NCI-H2196 treated with DMSO at 0.1 percent for 48 hours (cell line): ENCODE data around the gene APRT.
"Not testable (repeated sequence)": the region's sequence is repeated elsewhere in the genome, so short reads cannot be mapped to it uniquely, and the experiment has no call there.

Source experiments
- DNase-seq: peaks from one replicate; lab custom pipeline; 2025; ENCODE audit not compliant: unreplicated experiment; lab: John Stamatoyannopoulos, UW

Gene APRT

DNA sequence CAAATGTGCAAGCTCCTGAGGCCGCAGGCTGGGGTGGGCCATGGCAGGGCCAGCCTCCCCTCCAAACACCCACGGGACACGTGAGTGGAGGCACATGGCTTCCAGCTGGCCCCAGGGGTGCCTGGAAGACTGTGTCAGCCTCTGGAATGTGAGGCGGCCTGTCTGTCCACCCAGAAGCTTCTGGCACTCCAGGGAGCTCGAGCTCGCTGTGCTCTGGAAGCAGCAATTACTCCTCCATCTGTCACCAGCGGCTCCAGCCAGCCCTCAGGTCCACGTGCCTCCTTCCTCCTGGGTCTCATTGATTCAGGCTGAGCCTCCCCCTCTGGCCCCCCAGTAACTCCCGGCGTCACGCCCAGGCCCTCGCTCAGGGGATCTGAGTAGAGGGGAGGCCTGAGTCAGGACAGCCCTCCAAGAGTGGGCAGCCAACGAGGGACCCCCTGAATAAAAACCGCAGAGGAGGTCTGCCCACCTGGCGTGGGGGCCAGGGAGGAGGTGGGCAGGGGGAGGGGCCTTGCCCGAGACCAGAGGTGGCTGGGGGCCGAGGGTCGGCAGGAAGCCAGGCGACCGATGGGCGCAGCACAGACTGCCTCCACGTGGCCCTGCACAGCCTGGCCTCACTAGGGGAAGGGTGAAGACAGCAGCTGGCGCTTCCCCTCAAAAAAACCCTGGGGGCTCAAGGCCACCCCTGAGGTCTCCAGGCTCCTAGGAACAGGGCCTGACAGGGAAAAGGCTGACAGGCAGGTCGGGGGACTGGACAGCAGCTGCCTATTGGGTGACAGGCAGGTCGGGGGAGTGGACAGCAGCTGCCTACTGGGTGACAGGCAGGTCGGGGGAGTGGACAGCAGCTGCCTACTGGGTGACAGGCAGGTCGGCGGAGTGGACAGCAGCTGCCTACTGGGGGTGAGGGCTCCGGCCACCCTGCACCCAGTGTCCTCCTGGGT lies 38.6 kb downstream of the APRT start:
- DNase-seq = no peak

DNA sequence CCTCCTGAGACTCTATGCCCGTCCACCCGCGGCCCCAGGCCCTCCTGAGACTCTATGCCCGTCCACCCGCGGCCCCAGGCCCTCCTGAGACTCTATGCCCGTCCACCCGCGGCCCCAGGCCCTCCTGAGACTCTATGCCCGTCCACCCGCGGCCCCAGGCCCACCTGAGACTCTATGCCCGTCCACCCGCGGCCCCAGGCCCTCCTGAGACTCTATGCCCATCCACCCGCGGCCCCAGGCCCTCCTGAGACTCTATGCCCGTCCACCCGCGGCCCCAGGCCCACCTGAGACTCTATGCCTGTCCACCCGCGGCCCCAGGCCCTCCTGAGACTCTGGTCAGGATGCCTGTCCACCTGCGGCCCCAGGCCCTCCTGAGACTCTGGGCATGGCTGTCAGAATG lies 39.9 kb downstream of the APRT start:
- DNase-seq = not testable (repeated sequence)

DNA sequence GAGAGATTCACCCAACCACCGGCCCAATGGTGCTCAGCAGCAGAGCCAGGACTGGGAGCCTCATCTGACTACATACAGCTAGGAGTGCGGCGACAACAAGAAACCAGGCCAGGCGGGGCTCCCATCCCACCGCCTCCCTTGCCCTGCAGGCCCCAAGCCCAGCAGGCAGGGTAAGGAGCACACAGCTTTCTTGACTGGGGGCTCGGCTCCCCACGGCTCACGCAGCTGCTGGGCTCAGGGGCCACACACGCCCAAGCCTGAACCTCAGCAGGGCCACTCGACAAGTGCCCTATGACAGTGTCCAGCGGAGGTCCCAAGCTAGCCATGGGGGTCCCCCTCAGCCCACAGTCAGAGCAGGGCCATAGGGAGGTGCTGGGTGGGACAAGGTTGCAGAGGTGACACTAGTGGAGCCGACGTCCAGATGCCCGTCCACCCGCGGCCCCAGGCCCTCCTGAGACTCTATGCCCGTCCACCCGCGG lies 40.4 kb downstream of the APRT start:
- DNase-seq = no peak

DNA sequence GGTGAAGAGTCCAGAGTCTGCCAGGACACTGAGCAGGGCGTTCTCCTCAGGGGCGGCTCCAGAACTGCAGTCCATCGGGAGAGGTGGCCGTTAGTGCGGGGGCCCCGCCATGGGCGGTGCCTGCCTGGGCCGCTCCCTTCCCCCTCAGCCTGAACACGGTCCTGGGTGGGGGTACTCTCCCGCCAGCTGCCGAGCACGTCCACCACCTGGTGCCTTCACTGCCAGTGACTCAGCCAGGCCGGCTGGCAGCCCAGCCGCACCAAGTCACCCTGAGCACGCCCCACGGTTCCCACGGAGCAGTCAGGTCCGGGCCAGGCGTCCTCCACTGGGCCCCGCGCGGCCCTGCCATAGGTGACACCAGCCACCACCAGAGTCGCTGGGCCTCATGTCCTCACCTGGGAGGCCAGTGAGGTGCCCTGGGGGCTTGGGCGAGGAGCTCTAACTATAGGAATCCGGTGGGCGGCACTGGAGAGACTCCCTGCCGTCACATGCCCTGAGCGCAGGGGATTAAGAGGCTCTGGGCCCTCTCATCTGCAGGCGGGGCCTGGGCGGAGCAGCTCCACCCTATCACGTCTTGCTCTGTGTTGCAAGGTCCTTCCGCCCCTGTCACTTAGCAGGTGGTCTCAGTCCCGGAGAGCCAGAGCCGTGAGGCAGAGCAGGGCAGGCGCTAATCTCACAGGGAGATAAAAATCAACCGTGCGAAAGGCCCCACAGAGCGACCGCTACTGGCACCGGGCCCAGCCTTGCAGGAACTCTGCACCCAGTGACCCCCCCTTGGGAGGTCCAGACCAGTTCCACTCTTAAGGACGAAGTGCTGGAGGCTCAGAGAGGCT lies 41.1 kb downstream of the APRT start:
- DNase-seq = no peak

DNA sequence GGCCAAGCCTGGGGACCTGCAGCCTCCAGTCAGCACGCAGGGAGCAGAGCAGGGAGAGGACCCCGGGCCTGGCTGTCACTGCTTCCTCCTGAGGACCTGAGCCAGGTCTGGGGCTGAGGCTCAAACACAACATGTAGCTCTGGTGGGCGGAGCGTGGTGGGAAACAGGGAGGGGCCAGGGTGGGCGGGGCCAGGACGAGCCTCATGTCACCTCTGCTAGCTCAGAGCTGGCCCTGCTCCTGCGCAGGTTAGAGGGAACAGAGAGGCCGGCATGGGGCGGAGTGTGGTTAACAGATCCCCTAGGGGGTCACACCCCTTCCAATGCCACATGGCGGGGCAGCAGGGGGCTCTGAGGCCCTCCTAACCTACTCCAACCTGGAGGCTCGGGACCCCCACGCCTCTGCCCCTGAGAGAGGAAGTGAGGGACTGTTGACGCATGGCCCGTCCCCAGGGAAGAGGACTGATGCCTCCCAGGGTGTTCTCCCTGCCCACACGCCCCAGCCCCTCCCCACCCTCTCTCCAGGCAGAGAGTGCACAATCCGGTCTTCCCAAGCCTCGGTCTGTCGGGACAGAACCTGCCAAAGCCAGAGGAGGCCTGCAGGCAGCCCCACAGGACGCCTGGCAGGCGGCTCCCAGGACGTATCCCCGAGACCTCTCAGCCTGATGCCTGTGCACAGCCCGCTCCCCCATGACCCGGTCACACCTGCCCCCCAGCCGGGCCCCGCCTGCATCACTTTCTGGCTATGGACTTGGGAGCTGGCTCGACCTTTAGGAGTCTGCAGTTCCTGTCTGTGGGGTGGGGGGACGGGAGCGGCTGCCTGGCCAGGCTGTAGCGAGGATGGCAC lies 41.9 kb downstream of the APRT start:
- DNase-seq = no peak

DNA sequence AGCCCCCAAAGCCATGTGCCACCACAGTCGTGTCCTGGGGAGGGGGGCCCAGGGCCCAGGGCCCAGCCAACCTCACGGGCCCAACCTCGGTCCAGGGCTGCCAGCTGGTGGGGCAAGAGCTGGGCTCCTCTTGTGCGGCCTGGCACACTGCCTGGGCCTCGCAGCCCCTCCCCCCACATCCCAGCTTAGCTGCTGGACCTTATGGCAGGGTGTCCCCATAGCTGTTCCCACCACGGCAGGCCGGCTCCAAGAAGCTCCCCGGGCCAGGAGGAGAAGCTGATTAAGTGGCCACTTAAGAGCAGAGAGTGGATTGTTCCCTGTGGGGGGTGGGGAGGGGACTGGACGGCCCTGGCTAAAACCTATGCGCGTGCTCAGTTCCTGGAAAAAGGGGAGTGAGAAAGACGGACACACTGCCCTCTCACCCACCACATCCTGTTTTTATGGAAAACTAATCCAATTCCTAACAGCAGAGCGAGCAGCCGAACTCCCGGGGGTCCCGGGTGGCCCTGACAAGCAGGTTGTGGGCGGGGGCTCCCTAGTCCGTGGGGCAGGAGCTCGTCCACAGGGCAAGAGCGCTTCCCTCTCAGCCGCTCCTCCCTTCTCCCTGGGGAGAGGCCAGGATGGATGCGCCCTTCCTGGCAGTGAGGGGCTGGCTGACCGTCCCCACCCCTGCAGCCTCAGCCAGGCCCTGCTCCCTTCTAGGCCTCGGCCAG lies 43.5 kb downstream of the APRT start:
- DNase-seq = no peak

DNA sequence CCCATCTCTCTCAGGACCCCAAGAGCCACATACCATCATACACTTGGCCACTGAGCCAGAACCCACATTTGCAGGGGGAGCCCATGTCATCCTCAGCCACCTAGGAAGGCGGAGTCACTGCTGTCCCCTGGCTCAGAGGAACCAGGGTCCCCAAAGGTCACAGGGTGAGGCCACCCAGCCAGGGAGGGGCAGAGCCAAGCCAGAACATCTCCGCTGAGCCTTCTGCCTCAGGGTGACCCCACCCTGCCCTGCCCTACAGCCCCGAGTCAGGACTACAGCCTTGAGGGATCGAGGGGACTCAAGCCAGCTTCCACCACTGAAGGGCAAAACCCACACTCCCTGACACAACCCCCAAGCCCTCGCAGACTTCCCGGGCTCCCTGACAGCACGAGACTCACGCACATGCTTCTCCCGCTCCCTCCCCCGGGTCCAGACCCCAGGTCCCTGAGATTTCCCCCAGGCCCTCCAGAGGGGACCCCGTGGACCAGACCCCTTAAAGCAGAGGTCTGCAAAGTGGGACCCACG lies 44.1 kb downstream of the APRT start:
- no peak for DNase-seq

DNA sequence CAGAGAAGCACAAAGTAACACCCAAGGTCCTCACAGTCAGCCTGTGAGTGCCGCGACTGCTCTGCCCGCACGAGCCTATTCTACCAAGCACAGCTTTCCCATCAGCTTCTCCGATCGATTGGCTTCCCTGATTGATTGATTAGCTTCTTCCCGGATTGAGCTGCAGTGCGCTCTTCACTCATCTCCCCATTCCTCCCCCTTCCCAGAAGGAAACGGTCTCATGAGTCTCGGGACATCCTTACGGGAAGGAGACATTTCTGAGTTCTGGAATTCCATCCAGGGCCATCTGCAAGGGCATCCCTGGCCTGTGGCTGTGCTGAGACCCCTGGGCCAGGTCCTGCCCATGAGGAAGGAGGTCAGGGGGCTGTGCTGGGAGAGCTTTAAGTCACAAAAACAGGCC lies 44.8 kb downstream of the APRT start:
- DNase-seq = no peak

DNA sequence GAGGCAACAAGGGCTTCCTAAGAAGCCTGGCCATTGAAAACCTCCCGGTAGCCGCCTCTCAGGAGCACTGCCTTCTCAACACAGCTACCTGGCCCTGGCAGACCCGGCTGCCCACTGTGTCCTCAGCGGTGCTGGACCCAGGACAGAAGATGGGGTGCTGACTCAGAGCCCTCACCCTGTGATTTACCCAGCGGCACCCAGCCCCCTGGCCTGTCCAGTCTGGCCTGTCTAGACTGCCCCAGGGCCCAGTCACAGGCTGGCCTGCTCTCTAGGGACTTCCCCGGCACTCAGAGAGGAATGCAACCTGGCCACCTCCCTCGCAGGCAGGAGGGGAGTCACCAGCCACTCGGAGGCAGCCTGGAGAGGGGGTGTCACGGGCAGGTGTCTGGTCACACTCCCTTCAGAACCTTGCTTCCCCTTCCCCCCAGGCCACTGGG lies 46.8 kb downstream of the APRT start:
- DNase-seq = no peak

DNA sequence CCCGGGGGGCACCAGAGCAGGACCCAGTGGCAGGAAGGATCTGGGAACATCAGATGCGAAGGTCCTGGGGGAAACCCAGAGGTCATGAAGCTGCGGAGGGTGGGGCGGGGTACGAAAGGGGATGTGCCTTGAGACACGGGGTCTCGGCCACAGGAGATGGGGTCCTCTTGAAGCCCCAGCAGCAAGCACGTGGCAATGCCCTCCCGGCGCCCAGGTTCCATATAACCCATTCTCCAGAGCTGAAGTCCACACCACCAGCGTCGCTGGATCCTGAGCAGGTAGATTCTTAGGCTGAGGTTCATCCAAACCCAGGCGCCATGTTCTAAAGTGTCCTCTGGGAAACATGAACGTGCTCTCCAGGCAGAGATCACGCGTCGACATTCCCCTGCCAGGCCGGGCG lies 47.6 kb downstream of the APRT start:
- DNase-seq = no peak

DNA sequence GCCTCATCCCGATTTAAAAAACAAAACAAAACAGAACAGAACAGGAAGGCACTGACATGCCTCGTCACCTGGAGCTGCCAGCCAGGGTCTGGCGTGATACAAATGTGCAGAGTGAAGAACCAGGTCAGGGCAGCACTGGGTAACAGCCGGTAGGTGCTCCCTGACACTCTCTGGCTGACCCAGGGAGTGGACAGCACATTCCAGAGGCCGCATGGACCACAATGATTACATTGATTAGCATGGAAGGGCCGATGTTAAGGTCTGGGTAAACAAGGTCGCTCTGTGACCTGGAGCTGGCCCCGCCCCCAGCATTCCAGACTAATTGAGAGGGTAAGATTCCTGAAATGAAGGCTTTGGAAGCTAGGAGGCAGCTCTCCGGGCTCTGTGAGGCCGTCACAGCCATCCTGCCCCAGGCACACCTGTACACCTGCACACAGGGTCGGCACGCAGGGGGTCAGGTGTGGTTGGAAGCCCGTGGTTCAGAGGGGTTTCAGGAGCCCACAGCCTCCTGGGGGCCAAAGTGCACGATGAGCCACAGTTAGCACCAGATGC lies 48.1 kb downstream of the APRT start:
- DNase-seq = no peak

DNA sequence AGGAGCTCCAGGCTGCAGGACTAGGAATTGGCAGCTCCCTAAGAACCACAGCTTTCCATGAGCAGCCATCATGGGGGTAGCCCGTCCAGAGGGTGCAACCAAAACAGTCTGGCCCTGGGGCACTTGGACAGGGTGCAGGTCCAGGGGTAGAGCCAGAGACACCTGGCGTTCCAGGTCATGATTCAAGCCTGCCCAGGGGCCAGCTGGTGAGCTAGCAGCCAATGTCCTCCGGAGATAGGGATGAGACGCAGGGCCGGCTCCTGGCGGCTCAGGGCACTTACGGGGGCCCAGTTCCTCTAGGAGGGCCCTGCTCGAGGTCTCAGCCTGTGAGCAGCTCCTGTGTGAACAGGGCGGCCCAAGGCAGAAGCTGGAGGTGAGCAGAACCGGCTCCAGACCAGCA lies 48.8 kb downstream of the APRT start:
- no peak for DNase-seq

DNA sequence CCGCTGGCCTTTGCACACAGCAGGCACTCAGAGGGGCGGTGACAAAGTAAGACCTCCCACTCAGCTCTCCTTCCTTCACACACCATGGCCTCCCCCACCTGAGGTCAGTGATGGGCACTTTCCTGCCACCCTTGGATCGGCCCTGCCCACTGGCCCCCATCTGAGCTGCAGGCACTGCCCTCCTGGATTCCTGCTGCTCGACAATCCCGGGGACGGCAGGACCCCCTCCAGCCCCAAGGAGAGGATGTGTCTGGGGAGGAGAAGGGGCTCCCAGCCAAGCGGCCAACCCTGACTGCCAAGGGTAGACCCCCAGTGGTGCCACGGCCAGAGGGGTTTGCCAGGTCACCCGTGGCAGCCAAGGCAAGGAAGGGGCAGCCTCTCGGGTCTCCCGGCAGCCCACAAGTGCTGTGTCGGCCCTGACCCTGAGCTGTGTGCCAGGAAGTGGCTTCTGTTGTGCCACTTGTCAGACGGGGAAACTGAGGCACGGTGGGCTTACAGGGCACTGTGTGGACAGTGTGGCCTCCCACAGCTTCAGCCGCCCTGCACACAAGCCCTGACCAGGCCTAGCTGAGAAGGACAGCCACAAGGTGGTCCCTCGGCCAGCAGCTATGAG lies 49.4 kb downstream of the APRT start:
- DNase-seq = no peak

DNA sequence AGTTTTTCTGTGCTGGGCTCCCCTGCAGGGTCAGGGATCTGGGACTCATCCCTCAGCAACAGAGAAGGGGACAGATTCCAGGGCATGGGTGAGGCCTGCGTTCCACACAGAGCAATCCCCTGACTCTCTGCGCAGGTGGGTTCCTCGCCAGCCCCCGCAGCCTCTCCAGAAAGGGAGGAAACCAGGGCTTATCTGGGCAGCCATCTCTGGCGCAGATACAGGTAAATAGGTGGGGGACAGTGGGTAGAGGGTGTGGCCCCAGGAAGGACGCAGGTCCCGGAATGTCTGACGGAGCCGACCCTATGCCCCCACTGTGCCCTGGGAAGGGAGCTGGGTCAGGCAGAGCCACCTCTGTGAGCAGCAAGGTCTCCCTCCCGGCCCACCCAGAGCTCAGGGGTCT lies 49.9 kb downstream of the APRT start:
- DNase-seq = no peak

DNA sequence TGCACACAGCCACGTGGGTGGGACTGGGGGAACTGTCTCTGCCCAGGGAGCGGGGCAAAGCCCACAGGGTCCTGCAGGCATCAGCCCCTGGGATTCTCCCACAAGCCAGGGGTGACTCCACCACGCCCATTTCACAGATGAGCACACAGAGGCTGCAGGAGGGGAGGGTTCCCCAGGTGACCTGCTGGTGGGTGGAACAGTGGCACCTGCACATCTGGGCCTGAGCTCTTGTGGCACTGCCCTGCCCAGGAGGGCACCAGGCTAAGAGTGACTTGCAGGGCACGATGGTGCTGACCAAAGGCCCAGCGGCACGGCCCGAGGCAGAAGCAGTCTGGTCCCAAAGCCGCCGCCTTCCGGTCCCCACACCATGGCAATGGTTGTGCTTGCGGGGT lies 50.6 kb downstream of the APRT start:
- DNase-seq = no peak

DNA sequence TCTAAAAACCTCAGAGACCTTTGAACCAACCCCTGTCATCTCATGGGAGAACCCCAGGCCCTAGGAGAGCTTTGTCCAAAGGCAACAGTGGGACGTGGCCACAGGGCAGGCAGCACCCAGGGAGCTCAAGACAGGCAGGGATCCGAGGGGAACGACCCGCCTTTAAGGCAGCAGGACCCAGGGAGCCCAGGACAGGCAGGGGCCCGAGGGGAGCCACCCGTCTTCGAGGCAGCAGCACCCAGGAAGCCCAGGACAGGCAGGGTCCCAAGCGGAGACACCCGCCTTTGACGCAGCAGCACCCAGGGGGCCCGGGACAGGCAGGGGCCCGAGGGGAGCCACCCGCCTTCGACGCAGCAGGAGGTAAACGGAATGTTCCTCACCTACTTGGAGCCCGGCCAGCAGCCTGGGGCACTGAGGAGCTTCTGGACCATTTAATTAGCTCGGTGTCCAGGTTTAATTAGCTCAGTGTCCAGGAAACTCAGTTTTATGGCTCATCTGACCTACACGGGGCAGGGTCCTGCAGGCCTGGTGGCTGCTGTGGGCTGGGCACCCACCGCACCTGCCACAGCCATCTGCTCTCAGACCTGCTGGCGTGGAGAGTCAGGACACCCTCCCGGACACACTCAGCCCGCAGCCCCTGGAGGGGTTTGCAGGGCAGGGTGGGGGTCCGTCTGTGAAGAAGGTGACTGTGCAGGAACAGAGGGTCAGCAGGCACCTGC lies 51.1 kb downstream of the APRT start:
- no peak for DNase-seq

DNA sequence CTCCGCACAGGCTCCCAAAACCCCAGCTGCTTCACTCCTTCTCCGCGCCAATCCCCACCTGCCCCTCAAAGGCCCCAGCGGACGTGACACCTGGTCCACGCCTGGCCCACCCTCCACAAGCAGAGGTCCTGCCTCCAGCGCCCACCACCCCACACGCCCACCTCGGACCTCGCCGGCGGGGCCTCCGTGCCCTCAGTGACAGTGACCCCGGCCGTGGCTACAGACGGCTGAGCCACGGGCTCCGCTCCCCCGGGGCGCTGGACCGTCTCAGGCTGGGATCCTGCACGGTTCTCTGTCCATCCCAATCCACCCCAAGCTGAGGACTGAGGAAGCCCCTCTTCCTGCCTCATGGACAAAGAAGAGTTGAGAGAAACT lies 51.8 kb downstream of the APRT start:
- no peak for DNase-seq
